HG03095 (cell line): ENCODE measurements around the gene RPAP3.
"Not testable (repeated sequence)": the region's sequence is repeated elsewhere in the genome, so short reads cannot be mapped to it uniquely, and the experiment has no call there.

Source experiments
- ATAC-seq: cut with Tn5 transposase; IDR thresholded peaks from one replicate; pipeline ENCODE4 v1.9.1; 2021; ENCODE audit warnings: moderate library complexity; ENCODE audit not compliant: unreplicated experiment

Gene RPAP3

GRCh38 chr12:47687636-47688035, 18.2 kb downstream of the RPAP3 start:
- no peak for ATAC-seq

GRCh38 chr12:47686645-47687240, 19.1 kb downstream of the RPAP3 start:
- peak; percentile 62 for ATAC-seq

- ATAC-seq: no peak
Measured at GRCh38 chr12:47679785-47680184, 26.0 kb downstream of the RPAP3 start.

- no peak for ATAC-seq
Measured at GRCh38 chr12:47672068-47672467, 33.8 kb downstream of the RPAP3 start.

GRCh38 chr12:47667935-47668334, 37.9 kb downstream of the RPAP3 start:
- not testable (repeated sequence) for ATAC-seq

- no peak for ATAC-seq
Measured at GRCh38 chr12:47652521-47653234, 53.2 kb downstream of the RPAP3 start.

- no peak for ATAC-seq
Measured at GRCh38 chr12:47651368-47652254, 54.2 kb downstream of the RPAP3 start.

GRCh38 chr12:47650469-47650868, 55.4 kb downstream of the RPAP3 start:
- peak; percentile 78 for ATAC-seq

- no peak for ATAC-seq
Measured at GRCh38 chr12:47649381-47649780, 56.4 kb downstream of the RPAP3 start.

- ATAC-seq: no peak
Measured at GRCh38 chr12:47648056-47648579, 57.7 kb downstream of the RPAP3 start.

- ATAC-seq: not testable (repeated sequence)
Measured at GRCh38 chr12:47642310-47642709, 63.5 kb downstream of the RPAP3 start.

- no peak for ATAC-seq
Measured at GRCh38 chr12:47636908-47637780, 68.7 kb downstream of the RPAP3 start.

GRCh38 chr12:47635770-47636169, 70.1 kb downstream of the RPAP3 start:
- ATAC-seq: not testable (repeated sequence)

- no peak for ATAC-seq
Measured at GRCh38 chr12:47634127-47634526, 71.7 kb downstream of the RPAP3 start.

GRCh38 chr12:47621960-47622359, 83.9 kb downstream of the RPAP3 start:
- no peak for ATAC-seq

GRCh38 chr12:47617476-47617875, 88.4 kb downstream of the RPAP3 start:
- ATAC-seq: no peak

GRCh38 chr12:47616440-47616839, 89.4 kb downstream of the RPAP3 start:
- no peak for ATAC-seq

GRCh38 chr12:47615711-47616110, 90.1 kb downstream of the RPAP3 start:
- no peak for ATAC-seq

GRCh38 chr12:47614521-47614920, 91.3 kb downstream of the RPAP3 start:
- no peak for ATAC-seq

GRCh38 chr12:47612953-47613352, 92.9 kb downstream of the RPAP3 start:
- ATAC-seq: no peak
